Loucy (cell line): Measurements from ENCODE around the gene BBS4.

ENCODE experiments used
- H2AFZ ChIP-seq: fragments of 200-600 bp; sonication (generic); 2 replicates; pipeline ENCODE4 v1.6.0; 2016; ENCODE audit warnings: antibody characterized with exemption, mild to moderate bottlenecking, low read length, moderate library complexity
- H3F3A ChIP-seq: fragments of 200-600 bp; 2 replicates; pipeline ENCODE4 v1.6.0; 2016; ENCODE audit warnings: antibody characterized with exemption, low read depth, mild to moderate bottlenecking
- H3K27me3 ChIP-seq: fragments of 200-600 bp; sonication (generic); 2 replicates; pipeline ENCODE4 v1.6.1; 2014; ENCODE audit warnings: low read length, mild to moderate bottlenecking; ENCODE audit not compliant: insufficient read depth, poor library complexity, severe bottlenecking
- H3K36me3 ChIP-seq: fragments of 200-600 bp; sonication (generic); 2 replicates; pipeline ENCODE4 v1.6.1; 2016; ENCODE audit warnings: low read length; ENCODE audit not compliant: insufficient read depth
- H3K4me1 ChIP-seq: fragments of 200-600 bp; sonication (generic); 2 replicates; pipeline ENCODE4 v1.5.1; 2014; ENCODE audit warnings: low read length, mild to moderate bottlenecking; ENCODE audit not compliant: insufficient read depth, poor library complexity, severe bottlenecking
- H3K4me2 ChIP-seq: fragments of 200-600 bp; sonication (generic); 2 replicates; pipeline ENCODE4 v1.6.0; 2014; ENCODE audit warnings: antibody characterized with exemption, low read length, low read depth, mild to moderate bottlenecking; ENCODE audit not compliant: poor library complexity, severe bottlenecking
- H3K4me3 ChIP-seq: fragments of 200-600 bp; sonication (generic); 2 replicates; pipeline ENCODE4 v1.5.1; 2014; ENCODE audit warnings: low read length, mild to moderate bottlenecking, mixed read lengths; ENCODE audit not compliant: poor library complexity, severe bottlenecking
- H3K79me2 ChIP-seq: fragments of 200-600 bp; sonication (generic); 2 replicates; pipeline ENCODE4 v1.6.1; 2014; ENCODE audit warnings: low read length; ENCODE audit not compliant: insufficient read depth
- H3K9ac ChIP-seq: fragments of 200-600 bp; sonication (generic); 2 replicates; pipeline ENCODE4 v1.6.0; 2014; ENCODE audit warnings: mild to moderate bottlenecking, low read depth, low read length, moderate library complexity; ENCODE audit not compliant: poor library complexity, severe bottlenecking
- H3K9me2 ChIP-seq: fragments of 200-600 bp; sonication (generic); replicated peaks from 2 replicates; pipeline ENCODE4 v1.6.1; 2016; ENCODE audit warnings: low read depth, low read length, mixed read lengths
- H3K9me3 ChIP-seq: fragments of 200-600 bp; sonication (generic); 2 replicates; pipeline ENCODE4 v1.6.1; 2014; ENCODE audit warnings: mild to moderate bottlenecking, antibody characterized with exemption, low read length, low read depth; ENCODE audit not compliant: insufficient read depth
- H4K20me1 ChIP-seq: fragments of 200-600 bp; sonication (generic); 2 replicates; pipeline ENCODE4 v1.6.0; 2014; ENCODE audit warnings: antibody characterized with exemption, low read length, mild to moderate bottlenecking; ENCODE audit not compliant: insufficient read depth, poor library complexity, severe bottlenecking
- CTCF ChIP-seq: fragments of 200-600 bp; sonication (generic); conservative IDR thresholded peaks from 2 replicates; pipeline ENCODE4 v1.5.1; 2014; ENCODE audit warnings: mild to moderate bottlenecking, antibody characterized with exemption, low read length
- EZH2phosphoT487 ChIP-seq: fragments of 200-600 bp; IDR thresholded peaks from 2 replicates; pipeline ENCODE4 v1.6.1; 2018; ENCODE audit warnings: antibody characterized with exemption, mild to moderate bottlenecking, moderate library complexity, borderline replicate concordance

Gene BBS4

GRCh38 chr15:72751751-72752455 is 65.9 kb downstream of the BBS4 start:
- Histone ChIP-seq H3K4me3 (no peak overlapping the region), H3F3A (no peaks in the 10 kb centered on the region), H3K9me3 (no peaks in the 10 kb centered on the region), H3K79me2 (no peaks in the 10 kb centered on the region), H2AFZ (no peak overlapping the region), H3K9ac (no peak overlapping the region), H3K27me3 (no peaks in the 10 kb centered on the region), H3K4me2 (no peak overlapping the region), H3K9me2 (no peaks in the 10 kb centered on the region), H4K20me1 (no peaks in the 10 kb centered on the region), H3K36me3 (peaks cover 61% of the 10 kb centered on the region; the same call in 1 of the 2 replicates), H3K4me1 (no peaks in the 10 kb centered on the region)
- TF ChIP-seq EZH2phosphoT487 = no peak
- no peak for TF ChIP-seq CTCF

GRCh38 chr15:72754096-72754495 is 68.1 kb downstream of the BBS4 start:
- Histone ChIP-seq H3F3A (no peaks in the 10 kb centered on the region), H2AFZ (no peak overlapping the region), H3K79me2 (no peaks in the 10 kb centered on the region), H3K4me1 (no peaks in the 10 kb centered on the region), H3K9me3 (no peaks in the 10 kb centered on the region), H3K9me2 (no peaks in the 10 kb centered on the region), H3K4me3 (no peak overlapping the region), H4K20me1 (no peaks in the 10 kb centered on the region), H3K27me3 (no peaks in the 10 kb centered on the region), H3K9ac (no peak overlapping the region), H3K4me2 (no peak overlapping the region), H3K36me3 (peaks cover 74% of the 10 kb centered on the region; the same call in 1 of the 2 replicates)
- TF ChIP-seq CTCF (no peak), EZH2phosphoT487 (no peak)

DNA sequence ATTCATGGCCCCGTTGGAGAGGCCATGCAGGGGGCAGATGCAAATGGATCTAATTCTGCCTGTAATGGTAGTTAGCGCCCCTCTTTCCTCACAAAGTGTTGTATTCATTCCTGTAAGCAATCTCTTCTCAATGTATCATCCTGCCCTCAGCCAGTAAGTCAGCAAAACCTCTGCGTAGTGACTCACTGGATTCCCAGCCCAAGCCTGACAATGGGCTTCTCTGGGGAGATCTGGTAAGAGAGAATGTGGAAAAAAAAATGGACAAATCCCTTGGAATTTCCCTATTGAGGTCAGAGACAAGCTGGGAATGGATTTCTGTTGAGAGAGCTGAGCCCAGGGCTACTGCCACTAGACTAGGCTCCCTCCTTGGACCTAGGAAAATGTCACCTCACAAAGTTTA is 72.2 kb downstream of the BBS4 start:
- no peaks in the 10 kb centered on the region for H3K9me3 ChIP-seq
- H3K36me3 ChIP-seq = peaks cover 70% of the 10 kb centered on the region; the same call in 1 of the 2 replicates
- no peaks in the 10 kb centered on the region for H3K9me2 ChIP-seq
- H3K79me2 ChIP-seq = no peaks in the 10 kb centered on the region
- no peak overlapping the region for H3K4me3 ChIP-seq
- no peak overlapping the region for H3K9ac ChIP-seq
- no peak overlapping the region for H3K4me2 ChIP-seq
- H3F3A ChIP-seq = no peaks in the 10 kb centered on the region
- no peaks in the 10 kb centered on the region for H4K20me1 ChIP-seq
- H2AFZ ChIP-seq = no peak overlapping the region
- H3K4me1 ChIP-seq = no peaks in the 10 kb centered on the region
- TF ChIP-seq EZH2phosphoT487 (no peak), CTCF (no peak)
- no peaks in the 10 kb centered on the region for H3K27me3 ChIP-seq
